Neural progenitor cell (in vitro differentiated cells): ENCODE results near the gene MAD1L1. TPM values are rescaled to one million over a fixed set of nuclear protein-coding genes. Genes with fewer than 3 reads are reported as not detected.

Experiments used
- DNase-seq: peaks from one replicate; pipeline ENCODE4 v3.0.0-alpha.2; 2016; ENCODE audit warnings: low spot score
- H2AFZ ChIP-seq: fragments of 200-600 bp; sonication (generic); replicated peaks from 2 replicates; pipeline ENCODE4 v1.6.1; 2016; ENCODE audit warnings: antibody characterized with exemption
- H3F3A ChIP-seq: fragments of 200-600 bp; sonication (generic); 2 replicates; pipeline ENCODE4 v1.6.1; 2016; ENCODE audit warnings: antibody characterized with exemption, low read depth
- H3K27ac ChIP-seq: fragments of 200-600 bp; sonication (generic); 2 replicates; pipeline ENCODE4 v1.5.1; 2016; ENCODE audit warnings: mild to moderate bottlenecking
- H3K27me3 ChIP-seq: fragments of 200-600 bp; sonication (generic); 2 replicates; pipeline ENCODE4 v1.6.1; 2016; ENCODE audit warnings: mild to moderate bottlenecking, moderate library complexity
- H3K36me3 ChIP-seq: fragments of 200-600 bp; sonication (generic); 2 replicates; pipeline ENCODE4 v1.5.1; 2016
- H3K4me1 ChIP-seq: fragments of 200-600 bp; sonication (generic); 2 replicates; pipeline ENCODE4 v1.6.1; 2016; ENCODE audit warnings: mixed run types
- H3K4me2 ChIP-seq: fragments of 200-600 bp; sonication (generic); 2 replicates; pipeline ENCODE4 v1.6.1; 2016
- H3K4me3 ChIP-seq: fragments of 200-600 bp; sonication (generic); 2 replicates; pipeline ENCODE4 v1.5.1; 2016
- H3K79me2 ChIP-seq: fragments of 200-600 bp; sonication (generic); 2 replicates; pipeline ENCODE4 v1.6.1; 2016; ENCODE audit warnings: low read depth
- H3K9ac ChIP-seq: fragments of 200-600 bp; sonication (generic); 2 replicates; pipeline ENCODE4 v1.6.1; 2016
- H3K9me3 ChIP-seq: fragments of 200-600 bp; sonication (generic); 2 replicates; pipeline ENCODE4 v1.5.1; 2016; ENCODE audit warnings: low read depth
- H4K20me1 ChIP-seq: fragments of 200-600 bp; sonication (generic); 2 replicates; pipeline ENCODE4 v1.6.1; 2016; ENCODE audit warnings: low read depth
- H3K27ac Mint-ChIP-seq: 3 replicates; pipeline ENCODE4 v1.8.0; 2021; ENCODE audit warnings: mixed read lengths
- H3K27me3 Mint-ChIP-seq: 2 replicates; pipeline ENCODE4 v1.8.0; 2022; ENCODE audit warnings: low read depth, mild to moderate bottlenecking, inconsistent platforms, moderate library complexity, mixed read lengths; ENCODE audit not compliant: insufficient read depth
- H3K36me3 Mint-ChIP-seq: 3 replicates; pipeline ENCODE4 v1.8.0; 2021; ENCODE audit warnings: mixed read lengths
- H3K4me1 Mint-ChIP-seq: 3 replicates; pipeline ENCODE4 v1.8.0; 2021; ENCODE audit warnings: mixed read lengths
- H3K4me3 Mint-ChIP-seq: 3 replicates; pipeline ENCODE4 v1.8.0; 2021; ENCODE audit warnings: mild to moderate bottlenecking, moderate library complexity, mixed read lengths
- H3K9me3 Mint-ChIP-seq: 3 replicates; pipeline ENCODE4 v1.8.0; 2020; ENCODE audit warnings: mixed read lengths
- CTCF ChIP-seq: fragments of 200-600 bp; sonication (generic); IDR thresholded peaks from 2 replicates; pipeline ENCODE4 v1.5.1; 2017; ENCODE audit warnings: antibody characterized with exemption, mild to moderate bottlenecking
- EZH2 ChIP-seq: fragments of 200-600 bp; sonication (generic); IDR thresholded peaks from 2 replicates; pipeline ENCODE4 v1.6.1; 2017; ENCODE audit warnings: antibody characterized with exemption, mild to moderate bottlenecking, moderate library complexity
- EZH2phosphoT487 ChIP-seq: fragments of 200-600 bp; sonication (generic); IDR thresholded peaks from 2 replicates; pipeline ENCODE4 v1.6.1; 2017; ENCODE audit warnings: antibody characterized with exemption
- total RNA-seq: library from RNA; depleted of rRNA; stranded (reverse); fragments of >200 nt; gene quantifications from 2 replicates; pipeline ENCODE4 v1.2.3, GENCODE V29; 2015; ENCODE audit warnings: low replicate concordance

Gene MAD1L1
- total RNA-seq, 1 donor from 2014 or later = 23.7 TPM

- Mint-ChIP-seq H3K4me1 (peaks cover 11% of the 10 kb centered on the region), H3K27me3 (peaks cover 10% of the 10 kb centered on the region), H3K27ac (no peak overlapping the region), H3K4me3 (no peak overlapping the region), H3K36me3 (peaks cover 10% of the 10 kb centered on the region), H3K9me3 (no peaks in the 10 kb centered on the region)
- H3K9ac ChIP-seq = no peak overlapping the region
- no peaks in the 10 kb centered on the region for H3K9me3 ChIP-seq
- DNase-seq = no peak
- no peaks in the 10 kb centered on the region for H3K79me2 ChIP-seq
- H3K36me3 ChIP-seq = no peaks in the 10 kb centered on the region
- peaks cover 12% of the 10 kb centered on the region for H3F3A ChIP-seq
- no peak for TF ChIP-seq EZH2phosphoT487
- TF ChIP-seq CTCF = no peak
- TF ChIP-seq EZH2 = no peak
- no peaks in the 10 kb centered on the region for H4K20me1 ChIP-seq
- H3K4me2 ChIP-seq = no peak overlapping the region
- H3K27me3 ChIP-seq = no peaks in the 10 kb centered on the region
- H3K4me1 ChIP-seq = peaks cover 7% of the 10 kb centered on the region
- H2AFZ ChIP-seq = no peak overlapping the region
- H3K4me3 ChIP-seq = no peak overlapping the region
- H3K27ac ChIP-seq = no peak overlapping the region
Observed at GRCh38 chr7:2251841-2252771, 19.4 kb upstream of the MAD1L1 start.

GRCh38 chr7:2251381-2251780 is 18.6 kb upstream of the MAD1L1 start:
- H3K27me3 ChIP-seq = no peaks in the 10 kb centered on the region
- H3K9me3 ChIP-seq = no peaks in the 10 kb centered on the region
- H3K9ac ChIP-seq = no peak overlapping the region
- TF ChIP-seq EZH2phosphoT487 = no peak
- TF ChIP-seq CTCF = no peak
- TF ChIP-seq EZH2 = no peak
- no peak overlapping the region for H3K4me3 ChIP-seq
- Mint-ChIP-seq H3K36me3 (peaks cover 8% of the 10 kb centered on the region), H3K9me3 (no peaks in the 10 kb centered on the region), H3K4me1 (peaks cover 16% of the 10 kb centered on the region), H3K27me3 (peaks cover 10% of the 10 kb centered on the region), H3K27ac (no peak overlapping the region), H3K4me3 (no peak overlapping the region)
- H4K20me1 ChIP-seq = no peaks in the 10 kb centered on the region
- peaks cover 7% of the 10 kb centered on the region for H3K4me1 ChIP-seq
- DNase-seq = no peak
- H3F3A ChIP-seq = peaks cover 16% of the 10 kb centered on the region
- H3K27ac ChIP-seq = no peak overlapping the region
- no peak overlapping the region for H2AFZ ChIP-seq
- H3K79me2 ChIP-seq = no peaks in the 10 kb centered on the region
- no peaks in the 10 kb centered on the region for H3K36me3 ChIP-seq
- no peak overlapping the region for H3K4me2 ChIP-seq

- peaks cover 4% of the 10 kb centered on the region for H3K36me3 Mint-ChIP-seq
- no peak overlapping the region for H3K27ac Mint-ChIP-seq
- Histone ChIP-seq H3K4me3 (no peak overlapping the region), H4K20me1 (no peaks in the 10 kb centered on the region), H3K27ac (no peak overlapping the region), H3F3A (peaks cover 16% of the 10 kb centered on the region), H3K27me3 (no peaks in the 10 kb centered on the region), H3K4me2 (no peak overlapping the region), H3K9ac (no peak overlapping the region), H3K9me3 (no peaks in the 10 kb centered on the region), H3K36me3 (no peaks in the 10 kb centered on the region), H3K4me1 (peaks cover 7% of the 10 kb centered on the region), H3K79me2 (no peaks in the 10 kb centered on the region), H2AFZ (no peak overlapping the region)
- TF ChIP-seq EZH2 (no peak), CTCF (no peak), EZH2phosphoT487 (no peak)
- no peaks in the 10 kb centered on the region for H3K9me3 Mint-ChIP-seq
- no peak for DNase-seq
- peaks cover 8% of the 10 kb centered on the region for H3K27me3 Mint-ChIP-seq
- H3K4me1 Mint-ChIP-seq = peaks cover 24% of the 10 kb centered on the region
- no peak overlapping the region for H3K4me3 Mint-ChIP-seq
Observed at GRCh38 chr7:2249744-2250323, 17.1 kb upstream of the MAD1L1 start.
